ENCODE data around the gene STRBP. TPM values are rescaled to one million over a fixed set of nuclear protein-coding genes. Genes with fewer than 3 reads are reported as not detected.

Gene STRBP
- total RNA-seq, 1 experiment from 2014 or later, result 74.0 TPM

DNA sequence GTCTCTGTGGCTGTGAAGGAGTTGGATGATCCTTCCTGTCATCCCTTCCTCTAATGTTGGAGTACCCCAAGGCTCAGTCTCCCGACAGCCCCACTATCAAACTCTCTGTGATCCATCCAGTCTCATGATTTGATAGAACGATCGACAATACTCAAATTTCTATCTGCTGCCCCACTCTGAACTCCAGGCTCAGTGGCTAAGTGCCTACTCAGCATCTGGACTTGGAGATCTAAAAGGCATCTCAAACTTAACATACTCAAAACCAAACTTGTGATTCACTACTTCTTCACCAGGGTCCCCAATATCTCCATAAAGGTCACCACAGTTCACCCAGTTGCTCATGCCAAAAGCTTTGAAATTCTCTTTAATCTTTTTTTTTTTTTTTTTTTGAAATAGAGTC is 15.1 kb upstream of the STRBP start:
- no peak overlapping the region for H2BK20ac ChIP-seq (ENCODE audit: low read depth, low read length, poor library complexity, severe bottlenecking)
- Mint-ChIP-seq H3K4me1 (no peaks in the 10 kb centered on the region), H3K27me3 (ENCODE audit: low read depth) (peaks cover 4% of the 10 kb centered on the region), H3K27ac (no peak overlapping the region), H3K4me3 (no peak overlapping the region), H3K9me3 (peaks cover 6 to 9% of the 10 kb centered on the region in 2 experiments), H3K36me3 (ENCODE audit: insufficient read depth in 1 of 3, low read depth in 3 of 3) (peaks cover 0 to 6% (median 0%) of the 10 kb centered on the region in 3 experiments; a peak in 2 of 7 replicates)
- H3K23ac ChIP-seq (ENCODE audit: insufficient read length, low read depth, low read length), result no peak overlapping the region
- H2BK15ac ChIP-seq (ENCODE audit: low read depth, low read length), result no peak overlapping the region
- H4K5ac ChIP-seq (ENCODE audit: insufficient read length, low read depth, low read length), result no peak overlapping the region
- no peaks in the 10 kb centered on the region for H3K23me2 ChIP-seq (ENCODE audit: insufficient read length, low read depth, low read length, poor library complexity, severe bottlenecking)
- H3K27me3 ChIP-seq (ENCODE audit: insufficient read depth, low read length), result no peaks in the 10 kb centered on the region
- no peak overlapping the region for H4K91ac ChIP-seq (ENCODE audit: insufficient read length, low read depth, low read length)
- H3K4me1 ChIP-seq (ENCODE audit: insufficient read depth, low read length), result no peaks in the 10 kb centered on the region
- no peak overlapping the region for H2AFZ ChIP-seq (ENCODE audit: low read length)
- H3K79me2 ChIP-seq (ENCODE audit: insufficient read depth, low read length), result no peaks in the 10 kb centered on the region
- H3T11ph ChIP-seq (ENCODE audit: low read length), result no peak overlapping the region
- no peaks in the 10 kb centered on the region for H3K9me3 ChIP-seq (ENCODE audit: control insufficient read depth, low read depth, low read length)
- no peak overlapping the region for H3K18ac ChIP-seq (ENCODE audit: insufficient read length, low read depth, low read length)
- DNase-seq, result no peak
- no peak overlapping the region for H3K14ac ChIP-seq (ENCODE audit: insufficient read depth, low read length)
- H3K4me2 ChIP-seq (ENCODE audit: insufficient read depth, insufficient read length, low read length), result no peak overlapping the region
- H3K79me1 ChIP-seq (ENCODE audit: insufficient read depth, low read depth, low read length, poor library complexity, severe bottlenecking), result no peaks in the 10 kb centered on the region
- TF ChIP-seq, protein P1, sequence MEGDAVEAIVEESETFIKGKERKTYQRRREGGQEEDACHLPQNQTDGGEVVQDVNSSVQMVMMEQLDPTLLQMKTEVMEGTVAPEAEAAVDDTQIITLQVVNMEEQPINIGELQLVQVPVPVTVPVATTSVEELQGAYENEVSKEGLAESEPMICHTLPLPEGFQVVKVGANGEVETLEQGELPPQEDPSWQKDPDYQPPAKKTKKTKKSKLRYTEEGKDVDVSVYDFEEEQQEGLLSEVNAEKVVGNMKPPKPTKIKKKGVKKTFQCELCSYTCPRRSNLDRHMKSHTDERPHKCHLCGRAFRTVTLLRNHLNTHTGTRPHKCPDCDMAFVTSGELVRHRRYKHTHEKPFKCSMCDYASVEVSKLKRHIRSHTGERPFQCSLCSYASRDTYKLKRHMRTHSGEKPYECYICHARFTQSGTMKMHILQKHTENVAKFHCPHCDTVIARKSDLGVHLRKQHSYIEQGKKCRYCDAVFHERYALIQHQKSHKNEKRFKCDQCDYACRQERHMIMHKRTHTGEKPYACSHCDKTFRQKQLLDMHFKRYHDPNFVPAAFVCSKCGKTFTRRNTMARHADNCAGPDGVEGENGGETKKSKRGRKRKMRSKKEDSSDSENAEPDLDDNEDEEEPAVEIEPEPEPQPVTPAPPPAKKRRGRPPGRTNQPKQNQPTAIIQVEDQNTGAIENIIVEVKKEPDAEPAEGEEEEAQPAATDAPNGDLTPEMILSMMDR (conservative IDR thresholded peaks at IDR 0.05), result no peak
- no peaks in the 10 kb centered on the region for H4K20me1 ChIP-seq (ENCODE audit: control insufficient read depth, insufficient read depth, insufficient read length)
- H3K27ac ChIP-seq (ENCODE audit: insufficient read length, low read depth, low read length), result no peak overlapping the region
- H2BK12ac ChIP-seq (ENCODE audit: insufficient read length, low read depth, low read length), result no peak overlapping the region
- no CpG with 5 or more reads among the region's 3 CpGs for WGBS (ENCODE audit: extremely low coverage, insufficient read length, low lambda C conversion rate)
- H3K9ac ChIP-seq (ENCODE audit: extremely low read depth, insufficient read length, low read length), result no peak overlapping the region
- no peak overlapping the region for H2BK120ac ChIP-seq (ENCODE audit: low read depth, low read length, poor library complexity, severe bottlenecking)
- H4K8ac ChIP-seq (replicated peaks; ENCODE audit: insufficient read length, low read depth, low read length), result no peak overlapping the region
- no peak overlapping the region for H2BK5ac ChIP-seq (ENCODE audit: insufficient read length, low read length)
- H2AK5ac ChIP-seq (ENCODE audit: insufficient read length, low read length), result no peak overlapping the region
- no peak overlapping the region for H3K56ac ChIP-seq (ENCODE audit: insufficient read length, low read depth, low read length)
- H3K4ac ChIP-seq (ENCODE audit: low read depth, low read length), result no peak overlapping the region
